GM21528 (cell line): ENCODE measurements around the gene DNAH17.
"Not testable (repeated sequence)": the region's sequence is repeated elsewhere in the genome, so short reads cannot be mapped to it uniquely, and the experiment has no call there.

Experiments used
- ATAC-seq: cut with Tn5 transposase; IDR thresholded peaks from one replicate; pipeline ENCODE4 v1.9.1; 2021; ENCODE audit warnings: mild to moderate bottlenecking, moderate library complexity; ENCODE audit not compliant: unreplicated experiment, low FRiP score

Gene DNAH17

DNA sequence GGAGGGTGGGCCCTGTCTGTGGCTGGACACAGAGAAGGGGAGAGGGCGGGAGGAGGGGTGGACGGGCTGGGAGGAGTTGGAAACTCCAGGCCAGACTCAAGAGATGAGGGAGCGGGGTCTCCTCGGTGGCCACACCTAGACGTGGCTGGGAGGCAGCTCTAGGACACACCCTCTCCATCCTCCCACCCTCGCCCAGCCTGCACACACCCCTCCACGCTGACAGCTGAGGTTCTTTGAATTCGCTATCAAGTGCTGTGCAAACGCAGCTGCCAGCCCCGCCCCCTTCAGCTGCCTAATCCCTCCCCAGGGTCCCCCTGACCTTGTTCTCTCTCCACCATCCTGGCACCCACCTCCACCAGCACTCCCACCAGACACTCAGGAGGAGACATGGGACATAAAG is 48.7 kb downstream of the DNAH17 start:
- ATAC-seq, result no peak

DNA sequence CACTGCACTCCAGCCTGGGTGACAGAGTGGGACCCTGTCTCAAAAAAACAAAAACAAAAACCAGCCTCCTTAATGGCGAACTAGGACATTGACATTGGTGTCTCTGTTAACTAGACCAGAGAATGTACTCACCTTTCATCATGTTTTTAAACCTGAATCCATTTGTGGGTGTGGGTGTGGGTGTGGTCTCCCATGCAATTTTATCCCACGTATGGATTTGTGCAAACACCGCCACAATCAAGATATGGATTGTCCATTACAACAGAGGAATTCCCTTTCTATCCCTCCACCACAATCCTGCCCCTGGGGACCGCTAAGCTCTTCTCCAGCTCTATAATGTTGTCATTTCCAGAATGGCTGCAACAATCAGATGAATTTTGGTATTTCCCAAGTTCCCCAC is 49.9 kb downstream of the DNAH17 start:
- ATAC-seq, result no peak

DNA sequence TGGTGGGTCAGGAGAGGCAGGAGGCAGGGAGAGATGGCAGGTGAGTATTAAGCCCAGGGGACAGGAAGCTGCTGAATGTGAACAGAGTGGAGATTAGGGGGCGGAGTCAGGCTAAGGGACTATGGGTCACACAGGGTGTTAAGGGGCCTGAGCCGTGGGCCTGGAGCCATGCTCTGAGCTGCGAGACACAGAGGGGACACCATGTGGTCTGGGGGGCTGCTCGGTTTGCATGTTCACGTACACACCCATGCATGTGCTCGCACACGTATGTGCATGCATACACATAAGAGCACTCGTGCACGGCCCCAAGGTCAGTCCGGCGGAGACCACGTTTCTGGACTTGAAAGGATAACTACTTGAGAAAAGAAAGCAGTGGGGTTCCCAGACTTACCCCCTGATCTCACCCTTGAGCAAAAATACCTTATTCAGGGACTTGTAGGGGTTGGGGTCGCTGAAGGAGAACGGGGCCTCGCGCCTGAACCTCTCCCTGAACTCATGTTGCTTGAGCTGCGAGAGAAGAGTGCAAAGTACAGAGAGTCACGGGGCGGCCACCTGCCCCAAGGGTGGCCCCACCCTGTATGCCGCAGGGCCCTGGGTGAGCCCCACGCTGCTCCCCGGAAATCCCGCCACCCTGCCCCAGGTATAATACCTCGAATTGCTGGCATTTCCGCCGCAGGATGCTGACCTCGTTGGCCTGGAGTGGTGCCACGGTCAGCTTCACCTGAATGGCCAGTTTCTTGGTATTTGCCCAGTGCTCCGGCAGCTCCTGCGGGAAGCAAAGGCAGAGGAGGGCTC is 50.8 kb downstream of the DNAH17 start:
- ATAC-seq, result no peak

DNA sequence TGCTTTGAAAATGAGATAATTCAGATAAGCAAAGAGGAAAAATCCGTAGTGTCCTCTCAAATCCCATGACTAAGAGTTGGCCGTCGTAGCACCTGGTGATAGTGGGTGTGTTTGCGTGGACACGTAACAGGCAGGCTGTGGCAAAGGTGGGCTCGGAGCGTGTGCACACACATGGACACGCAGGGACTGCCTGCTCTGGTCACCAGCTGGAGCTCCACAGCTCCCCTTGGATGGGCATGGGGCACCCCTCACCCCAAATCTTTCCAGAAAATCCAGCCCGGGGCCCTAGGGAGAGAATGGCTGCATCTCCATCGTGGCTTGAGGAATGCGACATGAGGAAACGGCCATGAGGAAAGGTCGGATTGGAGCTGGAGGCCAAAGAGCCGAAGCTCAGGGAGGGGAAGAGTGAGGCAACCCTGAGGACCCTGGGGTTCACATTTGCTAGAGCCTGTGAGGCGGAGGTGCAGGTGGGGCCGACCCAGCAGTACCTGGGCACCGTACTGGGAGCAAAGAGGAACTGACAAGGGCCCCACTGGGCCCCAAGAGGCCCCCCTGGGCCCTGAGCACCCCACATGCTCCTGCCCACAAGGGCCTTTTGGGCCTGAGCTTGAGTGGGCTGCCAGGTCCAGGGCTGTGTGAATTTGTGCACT is 51.6 kb downstream of the DNAH17 start:
- no peak for ATAC-seq

DNA sequence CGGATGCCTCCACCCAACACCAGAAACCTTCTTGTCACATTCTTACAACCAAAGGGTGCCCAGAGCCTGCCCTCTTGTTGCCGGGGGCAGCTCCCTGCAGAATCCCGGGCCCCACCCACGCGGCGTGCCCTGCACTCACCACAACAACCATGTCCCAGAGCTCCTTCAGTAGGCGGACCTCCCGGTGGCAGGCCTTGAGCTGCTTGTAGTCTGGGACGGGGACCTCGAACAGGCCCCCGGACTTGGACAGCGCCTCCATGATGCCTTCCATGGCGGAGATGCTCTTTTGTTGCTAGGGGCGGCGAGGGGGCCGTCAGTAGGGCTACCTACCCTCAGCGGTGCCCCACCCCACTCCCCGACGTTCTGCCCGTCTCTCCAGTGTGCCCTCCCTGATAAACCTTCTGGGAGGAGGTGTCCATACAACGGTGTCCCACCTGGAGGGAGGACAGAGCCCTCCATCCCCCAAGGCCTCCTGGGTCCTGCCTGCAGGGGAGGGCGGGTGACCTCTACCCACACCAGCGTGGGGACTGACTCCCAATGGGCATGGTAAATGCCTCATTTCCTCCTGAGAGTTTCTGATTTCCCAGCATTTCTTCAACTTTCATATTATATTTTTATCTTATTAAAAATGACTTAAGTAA is 52.2 kb downstream of the DNAH17 start:
- no peak for ATAC-seq

DNA sequence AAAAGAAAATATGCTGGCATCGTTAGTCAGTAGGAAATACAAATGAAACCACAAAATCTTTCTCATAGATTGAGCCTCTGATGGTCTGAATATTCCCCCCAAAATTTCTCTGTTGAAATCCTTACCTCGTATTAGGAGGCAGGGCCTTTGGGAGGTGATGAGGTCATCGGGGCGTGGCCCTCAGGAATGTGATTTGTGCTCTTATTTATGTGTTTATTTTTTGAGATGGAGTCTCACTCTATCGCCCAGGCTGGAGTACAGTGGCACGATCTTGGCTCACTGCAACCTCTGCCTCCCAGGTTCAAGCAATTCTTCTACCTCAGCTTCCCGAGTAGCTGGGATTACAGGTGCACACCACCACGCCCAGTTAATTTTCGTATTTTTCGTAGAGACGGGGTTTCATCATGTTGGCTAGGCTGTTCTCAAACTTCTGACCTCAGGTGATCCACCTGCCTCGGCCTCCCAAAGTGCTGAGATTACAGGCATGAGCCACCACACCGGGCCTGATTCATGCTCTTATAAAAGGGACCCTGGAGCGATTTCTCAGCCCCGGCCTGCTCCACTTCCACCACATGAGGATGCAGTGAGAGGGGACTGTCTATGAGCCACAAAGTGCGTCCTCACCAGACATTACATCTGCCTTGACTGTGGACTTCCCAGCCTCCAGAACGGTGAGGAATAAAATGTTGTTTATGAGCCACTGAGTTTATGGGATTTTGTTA is 53.1 kb downstream of the DNAH17 start:
- ATAC-seq, result no peak

DNA sequence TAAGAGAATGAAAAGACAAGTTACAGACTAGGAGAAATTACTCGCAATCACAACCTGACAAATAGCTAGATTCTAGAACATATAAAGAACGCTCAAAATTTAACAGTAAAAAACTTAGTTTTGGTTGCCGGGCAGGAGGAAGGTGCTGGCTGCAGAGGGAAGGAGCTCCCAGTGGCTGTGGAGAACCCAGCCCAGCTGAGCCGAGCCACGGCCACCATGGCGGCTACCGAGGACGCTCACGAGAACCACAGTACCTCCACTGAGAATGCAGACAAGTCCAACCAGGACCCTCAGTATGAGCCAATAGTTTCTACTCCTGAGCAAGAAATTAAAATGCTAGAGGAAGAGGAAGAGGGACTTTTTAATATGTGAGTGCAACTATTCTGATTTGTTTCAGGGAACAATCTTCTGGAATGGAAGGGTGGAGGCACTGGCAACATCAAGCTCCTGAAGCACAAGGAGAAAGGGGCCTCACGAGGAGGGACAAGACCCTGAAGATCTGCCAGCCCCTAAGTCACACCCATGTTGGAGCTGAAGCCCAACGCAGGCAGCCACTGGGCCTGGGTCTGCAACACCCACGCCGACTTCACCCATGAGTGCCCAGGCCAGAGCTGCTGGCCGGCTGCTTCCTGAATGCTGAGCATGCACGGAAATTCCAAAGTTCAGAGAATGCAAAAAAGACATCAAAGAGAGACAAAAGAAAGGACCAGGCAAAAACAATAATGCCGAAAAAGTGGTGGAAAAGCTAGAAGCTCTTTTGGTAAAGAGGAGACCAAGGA is 55.0 kb downstream of the DNAH17 start:
- ATAC-seq, result no peak

DNA sequence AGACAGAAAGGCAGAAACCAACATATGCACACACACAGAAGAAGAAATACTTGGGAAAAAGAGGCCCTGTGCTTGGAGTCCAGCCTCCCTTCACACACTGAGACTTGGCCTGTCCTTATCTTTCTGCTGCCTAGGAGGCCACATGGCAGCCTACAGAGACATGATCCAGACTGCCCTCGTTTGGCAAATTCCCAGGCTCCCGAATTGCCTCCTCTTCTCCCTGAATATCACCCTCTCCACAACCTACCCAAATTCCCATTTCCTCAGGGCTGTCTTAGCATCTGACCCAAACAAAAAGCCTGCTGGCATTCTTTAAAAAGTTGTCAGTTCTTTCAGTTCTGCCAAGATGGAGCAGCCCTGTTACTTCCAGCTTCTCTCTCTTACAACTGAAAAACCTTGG is 59.8 kb downstream of the DNAH17 start:
- ATAC-seq, result no peak

DNA sequence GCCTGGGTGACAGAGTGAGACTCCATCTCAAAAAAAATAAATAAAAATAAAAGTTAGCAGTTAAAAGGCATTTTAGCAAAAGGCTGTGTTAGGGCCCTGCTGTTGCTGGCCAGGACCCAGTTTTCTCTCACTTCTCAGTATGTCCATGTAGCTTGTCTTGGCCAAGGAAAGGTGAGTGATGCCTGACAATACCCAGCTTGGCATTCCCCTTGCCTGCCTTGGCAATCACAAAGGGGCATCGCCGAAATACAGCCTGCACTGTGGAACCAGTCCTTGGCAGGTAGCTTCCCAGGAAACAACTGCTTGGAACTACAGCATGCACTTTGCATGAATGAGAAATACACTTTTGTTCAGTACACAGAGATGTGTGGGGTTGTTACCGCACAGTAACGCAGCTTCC is 61.7 kb downstream of the DNAH17 start:
- no peak for ATAC-seq

DNA sequence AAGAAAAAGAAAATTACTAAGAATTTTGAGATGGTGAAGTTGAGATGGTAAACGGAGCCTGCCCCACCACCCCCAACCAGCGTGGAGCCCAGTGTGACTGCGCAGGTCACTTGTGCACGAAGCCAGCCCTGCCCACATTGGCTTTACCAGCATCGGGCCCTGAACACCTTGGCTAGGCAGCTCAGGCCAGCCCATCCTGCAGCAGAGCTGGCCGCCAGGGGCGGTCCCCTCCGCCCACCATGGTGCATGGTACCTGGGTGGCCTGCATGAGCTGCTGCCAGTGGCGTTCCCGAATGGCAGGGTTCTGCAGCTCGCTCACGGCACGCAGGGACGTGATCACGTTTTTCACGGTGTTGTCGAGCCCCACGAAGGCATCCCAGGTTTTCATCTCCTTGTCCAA is 62.7 kb downstream of the DNAH17 start:
- no peak for ATAC-seq

DNA sequence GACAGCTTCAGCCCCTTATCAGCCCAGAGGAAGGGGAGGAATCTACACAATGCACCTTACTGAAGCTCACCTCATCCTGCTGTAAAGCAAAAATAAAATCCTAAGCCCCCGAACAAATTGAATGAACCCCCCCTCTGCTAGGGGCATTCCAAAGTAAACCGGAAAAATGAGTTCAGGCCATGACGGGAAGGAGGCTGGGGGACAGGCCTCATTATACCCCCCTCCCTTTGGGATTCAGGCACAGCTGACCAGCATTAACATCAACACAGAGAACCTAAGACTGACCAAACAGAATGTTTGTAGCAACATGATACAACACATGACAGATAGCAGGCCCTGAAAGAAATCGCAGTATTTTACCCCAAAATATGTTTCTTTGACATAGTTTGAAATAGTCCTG is 64.2 kb downstream of the DNAH17 start:
- no peak for ATAC-seq

DNA sequence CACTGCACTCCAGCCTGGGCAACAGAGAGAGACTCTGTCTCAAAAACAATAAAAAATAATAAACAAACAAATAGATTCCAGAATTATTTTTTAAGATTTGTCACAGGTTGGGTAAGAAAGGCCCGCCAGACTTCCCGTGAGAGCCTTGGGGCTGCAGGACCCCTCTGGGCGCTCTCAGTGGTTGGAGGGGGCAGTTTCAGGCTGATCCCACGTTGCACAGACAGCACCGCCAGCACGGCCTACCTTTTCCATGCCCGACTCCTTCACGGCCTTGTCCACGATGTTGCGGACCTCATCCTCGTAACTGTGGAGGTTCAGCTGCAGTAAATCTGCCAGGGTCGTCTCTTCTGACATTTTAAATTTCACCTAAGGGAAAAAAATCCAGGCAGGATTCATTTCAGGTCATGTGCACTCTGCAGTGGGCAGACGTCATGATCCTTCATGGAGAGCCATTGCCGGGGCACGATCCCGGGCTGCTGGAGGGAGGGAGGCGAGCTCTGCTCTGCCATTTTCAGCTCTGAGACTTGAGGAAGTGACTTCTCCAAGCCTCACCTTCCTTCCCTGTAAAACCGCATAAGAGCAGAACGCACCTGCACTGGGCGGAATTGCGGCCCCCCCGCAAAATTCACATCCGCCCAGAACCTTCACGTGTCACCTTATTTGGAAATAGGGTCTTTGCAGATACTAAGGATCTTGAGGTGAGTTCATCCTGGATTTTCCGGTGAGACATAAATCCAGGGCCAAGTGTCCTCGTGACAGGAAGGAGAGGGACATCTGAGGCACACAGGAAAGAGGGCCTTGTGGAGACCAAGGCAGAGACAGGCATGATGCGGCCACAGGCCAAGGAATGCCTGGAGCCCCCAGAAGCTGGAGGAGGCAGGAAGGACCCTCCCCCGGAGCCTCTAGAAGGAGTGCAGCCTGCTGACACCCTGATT is 66.8 kb downstream of the DNAH17 start:
- no peak for ATAC-seq

DNA sequence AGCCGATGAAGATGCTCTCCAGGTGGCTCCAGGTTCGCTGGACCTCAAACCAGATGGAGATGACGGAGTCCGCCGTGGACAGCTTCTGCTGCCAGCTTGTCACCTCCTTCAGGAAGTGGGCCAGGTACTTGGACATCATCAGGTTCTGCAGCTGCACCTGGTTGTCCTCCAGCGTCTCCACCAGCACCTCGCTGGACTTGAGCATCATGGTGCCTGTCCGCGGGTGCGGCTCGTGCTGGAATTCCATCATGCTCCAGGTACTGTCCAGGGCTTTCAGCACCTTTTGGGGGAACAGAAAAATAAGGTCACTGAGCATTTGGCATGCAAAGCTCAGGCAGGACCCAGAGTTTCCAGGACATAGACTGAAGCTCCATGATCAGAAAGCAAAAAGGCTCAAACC is 69.7 kb downstream of the DNAH17 start:
- ATAC-seq, result no peak

DNA sequence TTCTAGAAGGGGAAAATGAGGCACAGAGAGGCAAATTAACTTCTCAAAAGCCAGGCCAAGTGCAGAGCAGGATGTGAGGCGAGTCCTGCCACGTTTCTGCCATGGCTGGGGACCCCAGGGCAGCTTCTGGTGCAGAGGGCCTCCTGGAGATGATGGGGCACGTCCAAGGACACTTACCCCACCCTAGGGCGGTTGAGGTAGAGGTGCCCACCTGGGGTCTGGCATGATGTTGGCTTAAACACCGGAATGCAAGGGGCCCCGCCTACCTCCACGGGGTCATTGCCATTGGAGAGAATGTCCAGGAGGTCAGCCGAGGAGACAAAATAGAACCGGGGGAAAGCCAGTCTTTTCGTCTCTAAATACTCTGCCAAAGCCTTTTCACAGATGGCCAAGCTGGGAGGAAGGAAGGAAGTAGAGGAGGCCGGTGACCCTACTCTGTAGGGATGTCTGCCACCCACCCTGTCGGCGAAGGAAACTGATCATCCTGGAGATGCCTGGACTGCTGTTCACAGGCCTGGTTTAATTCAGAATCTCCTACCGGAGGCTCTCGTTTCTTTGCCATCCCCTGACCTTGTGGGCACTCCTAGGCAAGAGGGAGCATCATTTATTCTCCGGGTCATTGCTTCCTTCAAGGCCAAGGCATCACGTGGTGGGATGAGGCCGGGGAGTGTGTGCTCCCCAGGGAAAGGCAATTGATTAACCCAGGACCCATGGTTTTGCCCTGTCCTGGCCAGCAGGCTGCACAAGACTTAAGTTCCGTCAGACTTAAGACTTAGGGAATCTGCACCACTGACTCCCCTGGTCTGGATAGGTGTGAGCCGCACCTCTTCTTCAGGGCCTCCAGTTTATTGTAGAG is 70.5 kb downstream of the DNAH17 start:
- ATAC-seq, result no peak

DNA sequence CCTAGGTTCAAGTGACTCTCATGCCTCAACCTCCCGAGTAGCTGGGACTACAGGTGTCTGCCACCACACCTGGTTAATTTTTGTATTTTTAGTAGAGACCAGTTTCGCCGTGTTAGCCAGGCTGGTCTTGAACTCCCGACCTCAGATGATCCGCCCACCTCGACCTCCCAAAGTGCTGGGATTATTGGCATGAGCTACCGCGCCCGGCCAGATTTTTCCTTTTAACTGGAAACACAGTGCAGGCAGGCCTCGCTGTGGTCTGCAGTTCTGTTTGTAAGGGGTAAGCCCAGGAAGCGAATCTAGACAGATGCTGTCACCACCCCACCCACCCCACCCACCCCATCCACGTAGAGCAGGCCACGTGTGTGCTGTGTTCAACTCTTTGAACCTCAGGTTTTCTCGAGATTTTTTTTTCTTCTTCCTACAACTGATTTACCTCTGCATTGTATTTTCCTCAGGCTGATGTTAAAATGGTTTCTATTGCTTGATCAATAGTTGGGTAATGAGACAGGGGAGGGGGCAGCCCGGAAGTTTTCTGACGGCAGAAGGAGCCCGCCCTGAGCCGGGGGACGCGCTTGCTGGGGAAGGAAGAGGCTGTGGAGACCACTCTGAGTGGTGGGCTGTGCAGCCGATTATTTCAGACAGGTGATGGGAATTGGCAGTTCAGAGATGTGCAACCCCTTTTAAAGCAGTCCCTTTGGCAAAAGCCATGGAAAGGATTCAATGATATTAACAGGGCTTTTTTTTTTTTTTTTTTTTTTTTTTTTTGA is 72.9 kb downstream of the DNAH17 start:
- ATAC-seq, result no peak

DNA sequence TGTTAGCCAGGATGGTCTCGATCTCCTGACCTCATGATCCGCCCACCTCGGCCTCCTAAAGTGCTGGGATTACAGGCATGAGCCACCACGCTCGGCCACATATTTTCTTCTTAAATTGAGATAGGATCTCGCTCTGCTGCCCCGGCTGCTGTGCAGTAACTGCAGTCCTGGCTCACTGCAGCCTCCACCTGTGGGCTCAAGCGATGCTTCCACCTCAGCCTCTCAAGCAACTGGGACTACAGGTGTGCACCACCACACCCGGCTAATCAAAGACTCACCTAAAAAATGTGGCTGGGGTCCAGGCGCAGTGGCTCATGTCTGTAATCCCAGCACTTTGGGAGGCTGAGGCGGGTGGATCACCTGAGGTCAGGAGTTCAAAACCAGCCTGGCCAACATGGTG is 73.8 kb downstream of the DNAH17 start:
- ATAC-seq, result not testable (repeated sequence)

DNA sequence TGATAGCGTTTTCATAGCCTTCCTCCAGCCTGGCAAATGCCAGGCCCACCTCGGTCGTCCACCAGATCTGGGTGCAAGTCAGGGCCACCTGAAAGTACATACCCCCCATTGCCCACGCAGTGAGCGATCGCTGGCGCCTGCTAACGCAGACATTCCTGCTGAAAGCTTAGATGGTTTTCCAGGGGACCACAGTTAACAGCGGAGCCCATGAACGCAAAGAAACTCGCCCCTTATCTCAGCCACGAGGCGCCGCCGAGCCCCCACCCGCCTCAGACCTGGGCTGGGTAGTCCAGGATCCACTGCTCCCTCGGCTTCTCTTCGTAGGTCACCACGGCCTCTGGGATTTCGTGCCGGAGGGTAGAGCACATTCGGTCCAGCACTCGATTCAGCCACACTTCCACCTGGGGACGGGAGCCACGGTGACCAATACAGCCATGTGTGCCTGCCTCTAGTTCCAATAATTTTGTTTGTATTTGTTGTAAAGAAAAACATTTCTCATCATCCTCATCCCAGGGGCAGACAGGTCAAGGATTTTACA is 74.5 kb downstream of the DNAH17 start:
- ATAC-seq, result no peak
